KOPT-K1 (cell line): ENCODE results near the gene RPTN.
"Not testable (repeated sequence)": the region's sequence is repeated elsewhere in the genome, so short reads cannot be mapped to it uniquely, and the experiment has no call there.

Experiments used
- H3K27ac ChIP-seq: fragments of 200-600 bp; sonication (generic); 2 replicates; pipeline ENCODE4 v1.5.1; 2016; ENCODE audit warnings: antibody characterized with exemption, mild to moderate bottlenecking, low read depth, low read length; ENCODE audit not compliant: poor library complexity, severe bottlenecking
- H3K36me3 ChIP-seq: fragments of 200-600 bp; sonication (generic); 2 replicates; pipeline ENCODE4 v1.5.1; 2017; ENCODE audit warnings: antibody characterized with exemption, mild to moderate bottlenecking, low read length, moderate library complexity; ENCODE audit not compliant: insufficient read depth
- H3K9me3 ChIP-seq: fragments of 200-600 bp; sonication (generic); 2 replicates; pipeline ENCODE4 v1.5.1; 2017; ENCODE audit warnings: antibody characterized with exemption, low read length, mild to moderate bottlenecking; ENCODE audit not compliant: insufficient read depth, poor library complexity, severe bottlenecking

Gene RPTN

GRCh38 chr1:152144674-152145183 is 14.3 kb downstream of the RPTN start:
- H3K27ac ChIP-seq, H3K36me3 ChIP-seq: not testable (repeated sequence)

GRCh38 chr1:152143150-152143887 is 15.7 kb downstream of the RPTN start:
- H3K36me3 ChIP-seq = no peaks in the 10 kb centered on the region
- H3K27ac ChIP-seq = no peak overlapping the region
- peaks cover 18% of the 10 kb centered on the region for H3K9me3 ChIP-seq

More at GRCh38 chr1:152144674-152145183, 14.3 kb downstream of the RPTN start:
- peaks cover 26% of the 10 kb centered on the region for H3K9me3 ChIP-seq

- Histone ChIP-seq H3K9me3 (peaks cover 7% of the 10 kb centered on the region), H3K36me3 (no peaks in the 10 kb centered on the region), H3K27ac (no peak overlapping the region)
Measured at GRCh38 chr1:152141971-152142584, 16.9 kb downstream of the RPTN start.

- Histone ChIP-seq H3K9me3 (peaks cover 10% of the 10 kb centered on the region), H3K27ac (no peak overlapping the region), H3K36me3 (no peaks in the 10 kb centered on the region)
Measured at GRCh38 chr1:152137215-152137614, 21.8 kb downstream of the RPTN start.

- Histone ChIP-seq H3K27ac (no peak overlapping the region), H3K36me3 (no peaks in the 10 kb centered on the region), H3K9me3 (peaks cover 14% of the 10 kb centered on the region)
Measured at GRCh38 chr1:152130186-152130585, 28.8 kb downstream of the RPTN start.

GRCh38 chr1:152127673-152128072 is 31.4 kb downstream of the RPTN start:
- no peaks in the 10 kb centered on the region for H3K36me3 ChIP-seq
- peaks cover 9% of the 10 kb centered on the region for H3K9me3 ChIP-seq
- H3K27ac ChIP-seq = no peak overlapping the region

- H3K9me3 ChIP-seq = no peaks in the 10 kb centered on the region
- no peaks in the 10 kb centered on the region for H3K36me3 ChIP-seq
- no peak overlapping the region for H3K27ac ChIP-seq
Measured at GRCh38 chr1:152125834-152126443, 33.1 kb downstream of the RPTN start.

GRCh38 chr1:152118915-152119314 is 40.1 kb downstream of the RPTN start:
- peaks cover 5% of the 10 kb centered on the region for H3K9me3 ChIP-seq
- no peak overlapping the region for H3K27ac ChIP-seq
- H3K36me3 ChIP-seq = no peaks in the 10 kb centered on the region

DNA sequence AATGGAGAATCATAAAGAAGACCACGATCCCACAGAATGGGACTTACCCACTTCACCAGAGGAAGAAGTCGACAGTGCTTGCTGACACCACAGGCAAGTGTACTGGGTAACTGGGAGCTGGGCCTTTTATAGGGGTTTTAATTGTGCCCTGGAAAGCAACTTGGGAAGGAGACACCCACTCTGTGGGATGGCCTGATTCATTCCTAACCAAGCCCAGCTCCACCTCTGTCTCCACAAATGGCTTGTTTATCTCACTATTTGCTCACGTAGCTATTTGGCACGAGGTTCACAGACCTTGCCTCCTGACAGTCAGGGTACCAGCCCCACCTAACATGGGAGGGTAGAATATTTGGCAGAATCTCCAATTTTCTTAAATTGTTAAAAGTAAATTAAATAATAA is 43.7 kb downstream of the RPTN start, which contains the start of gene TCHH:
TSS of gene TCHH (minus strand) at position 101 of the 400 bp plus-strand sequence. CDS start 1,364 bp downstream, outside the sequence.
- Histone ChIP-seq H3K9me3 (peaks cover 34% of the 10 kb centered on the region), H3K27ac (no peak within 1 kb of the TSS), H3K36me3 (no peaks in the 10 kb centered on the region)

DNA sequence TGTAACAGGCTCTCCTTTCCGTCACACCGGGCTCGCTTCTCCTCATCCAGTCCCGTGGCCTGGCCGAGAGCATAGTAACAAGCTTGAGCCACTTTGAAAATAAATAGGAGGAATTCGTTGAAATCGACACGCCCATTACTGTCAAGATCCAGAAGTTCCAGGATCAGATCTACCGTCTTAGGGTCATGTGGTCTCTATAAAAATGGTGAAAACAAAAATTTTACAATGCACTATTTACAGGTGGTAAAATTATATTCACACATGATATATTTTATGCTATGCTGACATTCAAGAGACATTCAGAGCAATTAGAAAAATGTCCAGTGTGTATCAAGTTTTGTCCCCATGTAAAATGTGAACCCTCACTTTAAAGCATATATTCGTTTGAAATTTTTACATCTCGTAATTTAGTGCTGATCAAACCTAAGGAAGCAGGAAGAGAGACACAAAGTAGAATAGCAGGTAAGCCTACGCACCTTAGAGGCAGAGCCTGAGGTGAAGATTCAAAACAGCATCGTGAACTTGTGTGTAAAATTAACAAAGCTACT is 46.1 kb downstream of the RPTN start:
- H3K9me3 ChIP-seq = peaks cover 37% of the 10 kb centered on the region
- H3K36me3 ChIP-seq = no peaks in the 10 kb centered on the region
- H3K27ac ChIP-seq = no peak overlapping the region

GRCh38 chr1:152112101-152112884 is 46.7 kb downstream of the RPTN start:
- no peaks in the 10 kb centered on the region for H3K36me3 ChIP-seq
- no peak overlapping the region for H3K27ac ChIP-seq
- peaks cover 37% of the 10 kb centered on the region for H3K9me3 ChIP-seq

DNA sequence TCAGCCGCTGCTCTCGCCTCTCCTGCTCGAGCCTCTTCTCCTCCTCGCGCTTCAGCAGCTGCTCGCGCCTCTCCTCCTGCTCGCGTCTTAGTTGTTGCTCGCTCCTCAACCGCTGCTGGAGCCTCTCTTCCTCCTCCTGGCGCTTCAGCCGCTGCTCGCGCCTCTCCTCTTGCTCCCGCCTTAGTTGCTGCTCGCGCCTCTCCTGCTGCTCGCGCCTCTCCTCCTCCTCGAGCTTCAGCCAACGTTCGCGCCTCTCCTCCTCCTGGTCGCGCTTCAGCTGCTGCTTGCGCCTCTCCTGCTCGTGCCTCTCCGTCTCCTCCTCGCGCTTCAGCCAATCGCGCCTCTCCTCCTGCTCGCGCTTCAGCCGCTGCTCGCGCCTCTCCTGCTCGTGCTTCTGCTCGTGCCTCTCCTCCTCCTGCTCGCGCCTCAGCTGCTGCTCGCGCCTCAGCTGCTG is 47.5 kb downstream of the RPTN start:
- Histone ChIP-seq H3K9me3 (peaks cover 37% of the 10 kb centered on the region), H3K27ac (no peak overlapping the region), H3K36me3 (no peaks in the 10 kb centered on the region)

GRCh38 chr1:152110860-152111514 is 48.0 kb downstream of the RPTN start:
- no peak overlapping the region for H3K27ac ChIP-seq
- no peaks in the 10 kb centered on the region for H3K36me3 ChIP-seq
- peaks cover 37% of the 10 kb centered on the region for H3K9me3 ChIP-seq

- no peaks in the 10 kb centered on the region for H3K36me3 ChIP-seq
- no peak overlapping the region for H3K27ac ChIP-seq
- peaks cover 37% of the 10 kb centered on the region for H3K9me3 ChIP-seq
Measured at GRCh38 chr1:152110365-152110859, 48.6 kb downstream of the RPTN start.
